ENCODE data around the gene PRKCB. TPM values are rescaled to one million over a fixed set of nuclear protein-coding genes. Genes with fewer than 3 reads are reported as not detected.

PRKCB gene
- total RNA-seq, 4 donors from 2014 or later: 2.0 to 8.6 (median 4.0) TPM

DNA sequence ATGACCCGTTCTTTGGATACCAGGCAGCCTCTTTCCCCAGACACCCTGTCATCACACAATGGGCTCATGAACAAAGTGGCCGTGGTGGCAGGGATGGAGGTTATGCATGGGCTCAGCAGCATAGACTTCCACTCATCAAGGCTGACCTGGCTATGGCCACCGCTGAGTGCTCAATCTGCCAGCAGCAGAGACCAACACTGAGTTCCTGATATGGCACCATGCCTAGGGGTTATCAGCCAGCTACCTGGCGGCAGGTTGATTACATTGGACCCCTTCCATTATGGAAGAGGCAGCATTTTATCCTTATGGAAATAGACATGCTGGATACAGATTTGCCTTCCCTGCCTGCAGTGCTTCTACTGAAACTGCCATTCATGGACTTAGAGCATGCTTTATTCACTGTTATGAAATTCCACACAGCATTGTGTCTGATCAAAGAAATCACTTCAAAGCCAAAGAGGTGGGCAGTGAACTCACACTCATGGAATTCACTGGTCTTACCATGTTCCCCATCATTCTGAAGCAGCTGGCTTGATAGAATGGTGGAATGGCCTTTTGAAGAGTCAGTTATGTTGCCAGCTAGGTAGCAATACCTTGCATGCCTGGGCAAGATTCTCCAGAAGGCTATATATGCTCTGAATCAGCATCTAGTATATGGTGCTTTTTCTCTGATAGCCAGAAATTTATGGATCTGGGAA, 160.6 kb downstream of the PRKCB start:
- no peak overlapping the region for H3K27ac ChIP-seq
- no peaks in the 10 kb centered on the region for H3K4me1 ChIP-seq
- H3K9me3 ChIP-seq: no peaks in the 10 kb centered on the region
- no peaks in the 10 kb centered on the region for H3K27me3 ChIP-seq
- no peaks in the 10 kb centered on the region for H3K36me3 ChIP-seq
- TF ChIP-seq POLR2A (IDR thresholded peaks at IDR 0.05): no peak
- TF ChIP-seq CTCF (IDR thresholded peaks at IDR 0.05): no peak
- H3K4me3 ChIP-seq (replicated peaks in 1 of 3): no peak overlapping the region
- DNase-seq: no peak
- intact Hi-C loops (cut with DNase I): no loop called here
- WGBS, 2 donors: 92 to 95% methylated on average over 4 of the region's 4 CpGs

DNA sequence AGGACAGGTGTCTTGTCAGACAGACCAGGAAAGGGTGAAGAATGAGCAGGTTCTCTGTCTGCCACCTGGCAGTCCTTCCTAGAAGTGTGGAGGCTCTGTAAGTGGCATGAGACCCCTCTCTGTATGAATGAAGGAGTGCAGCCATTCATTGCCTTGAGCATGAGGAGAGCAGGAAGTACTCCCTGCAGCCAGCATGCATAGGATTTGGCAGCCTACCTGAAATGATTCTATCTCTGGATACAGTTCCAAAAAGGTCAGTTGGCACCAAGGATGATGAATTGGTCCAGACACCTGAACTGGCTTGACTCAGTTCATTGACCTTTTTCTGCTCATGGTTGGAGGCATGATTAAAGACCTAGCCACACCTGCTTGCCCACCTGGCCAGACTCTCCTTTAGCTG, 163.0 kb downstream of the PRKCB start:
- Histone ChIP-seq H3K27ac (no peak overlapping the region), H3K9me3 (no peaks in the 10 kb centered on the region), H3K4me3 (replicated peaks in 1 of 3) (no peak overlapping the region), H3K4me1 (no peaks in the 10 kb centered on the region), H3K27me3 (no peaks in the 10 kb centered on the region), H3K36me3 (no peaks in the 10 kb centered on the region)
- intact Hi-C loops (cut with DNase I): no loop called here
- DNase-seq: no peak
- no peak for TF ChIP-seq CTCF (IDR thresholded peaks at IDR 0.05)
- TF ChIP-seq POLR2A (IDR thresholded peaks at IDR 0.05): no peak

GRCh38 chr16:23999663-24000062, 163.9 kb downstream of the PRKCB start:
- no peaks in the 10 kb centered on the region for H3K27me3 ChIP-seq
- H3K27ac ChIP-seq: no peak overlapping the region
- no peaks in the 10 kb centered on the region for H3K4me1 ChIP-seq
- TF ChIP-seq CTCF (IDR thresholded peaks at IDR 0.05): no peak
- no peak for TF ChIP-seq POLR2A (IDR thresholded peaks at IDR 0.05)
- DNase-seq: no peak
- H3K9me3 ChIP-seq: no peaks in the 10 kb centered on the region
- 88% methylated on average over 4 of the region's 4 CpGs; no CpG with 5 or more reads in 1 of the 2 donors for WGBS, 2 donors
- no peaks in the 10 kb centered on the region for H3K36me3 ChIP-seq
- no peak overlapping the region for H3K4me3 ChIP-seq (replicated peaks in 1 of 3)
- intact Hi-C loops (cut with DNase I): no loop called here

GRCh38 chr16:24001710-24002109, 165.9 kb downstream of the PRKCB start:
- WGBS, 2 donors: 87 to 89% methylated on average over 1 of the region's 1 CpG
- TF ChIP-seq CTCF (IDR thresholded peaks at IDR 0.05) (no peak), POLR2A (IDR thresholded peaks at IDR 0.05) (no peak)
- Histone ChIP-seq H3K27me3 (no peaks in the 10 kb centered on the region), H3K4me3 (replicated peaks in 1 of 3) (no peak overlapping the region), H3K4me1 (no peaks in the 10 kb centered on the region), H3K9me3 (no peaks in the 10 kb centered on the region), H3K27ac (no peak overlapping the region), H3K36me3 (no peaks in the 10 kb centered on the region)
- DNase-seq: no peak
- intact Hi-C loops (cut with DNase I): no loop called here

GRCh38 chr16:24002619-24003018, 166.8 kb downstream of the PRKCB start:
- no peak for DNase-seq
- no peaks in the 10 kb centered on the region for H3K36me3 ChIP-seq
- H3K4me1 ChIP-seq: no peaks in the 10 kb centered on the region
- H3K4me3 ChIP-seq (replicated peaks in 1 of 3): no peak overlapping the region
- WGBS, 2 donors: 84 to 85% methylated on average over 4 of the region's 4 CpGs
- TF ChIP-seq CTCF (IDR thresholded peaks at IDR 0.05) (no peak), POLR2A (IDR thresholded peaks at IDR 0.05) (no peak)
- no peak overlapping the region for H3K27ac ChIP-seq
- no peaks in the 10 kb centered on the region for H3K9me3 ChIP-seq
- no peaks in the 10 kb centered on the region for H3K27me3 ChIP-seq
- intact Hi-C loops (cut with DNase I): no loop called here

Measured in thyroid gland (tissue), 4 donors.